ENCODE measurements around the gene TRAF3. TPM values are rescaled to one million over a fixed set of nuclear protein-coding genes. Genes with fewer than 3 reads are reported as not detected.
"Not testable (repeated sequence)": the region's sequence is repeated elsewhere in the genome, so short reads cannot be mapped to it uniquely, and the experiment has no call there.

Gene TRAF3
- total and polyA plus RNA-seq, 2 donors = 8.8 to 12.4 TPM

DNA sequence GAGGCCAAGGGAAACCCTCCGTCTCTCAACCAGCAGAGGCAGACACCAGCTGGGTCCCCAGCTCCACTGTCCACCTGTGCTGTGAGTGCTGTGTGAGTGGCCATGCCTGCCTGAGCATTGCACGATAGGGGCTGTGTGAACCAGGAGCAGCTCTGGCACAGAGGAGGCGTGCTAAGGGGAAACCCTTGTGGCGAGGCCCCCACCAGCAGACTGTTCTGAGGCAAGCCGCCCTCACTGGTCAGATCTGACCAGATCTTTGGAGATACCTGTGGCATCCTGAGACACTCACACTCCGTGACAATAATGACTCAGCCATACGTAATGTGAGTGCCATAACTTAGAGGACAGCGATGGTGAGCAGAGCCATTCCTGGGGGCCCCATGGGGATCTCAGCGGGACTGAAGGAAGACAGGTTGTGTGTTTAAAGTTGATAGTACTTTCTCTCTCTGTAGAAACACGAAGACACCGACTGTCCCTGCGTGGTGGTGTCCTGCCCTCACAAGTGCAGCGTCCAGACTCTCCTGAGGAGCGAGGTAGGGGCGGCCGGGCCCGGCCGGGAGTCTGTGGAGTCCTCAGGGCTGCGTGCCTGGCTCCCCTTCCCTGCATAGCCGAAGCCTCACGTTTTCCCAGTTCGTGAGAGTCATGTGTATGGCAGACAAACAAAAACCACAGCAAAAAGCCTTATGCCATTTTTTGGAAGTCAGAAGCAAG, 108.6 kb downstream of the TRAF3 start:
- 96% methylated on average over 22 of the region's 22 CpGs for WGBS
- no peak overlapping the region for H3K27ac ChIP-seq (ENCODE audit: low read depth)
- H3K36me3 ChIP-seq (ENCODE audit: insufficient read depth) = no peaks in the 10 kb centered on the region
- H3K4me3 ChIP-seq (ENCODE audit: low read depth, low read length) = no peak overlapping the region
- no peak for DNase-seq (ENCODE audit: extremely low spot score)
- H3K4me1 ChIP-seq (ENCODE audit: insufficient read depth) = no peaks in the 10 kb centered on the region

DNA sequence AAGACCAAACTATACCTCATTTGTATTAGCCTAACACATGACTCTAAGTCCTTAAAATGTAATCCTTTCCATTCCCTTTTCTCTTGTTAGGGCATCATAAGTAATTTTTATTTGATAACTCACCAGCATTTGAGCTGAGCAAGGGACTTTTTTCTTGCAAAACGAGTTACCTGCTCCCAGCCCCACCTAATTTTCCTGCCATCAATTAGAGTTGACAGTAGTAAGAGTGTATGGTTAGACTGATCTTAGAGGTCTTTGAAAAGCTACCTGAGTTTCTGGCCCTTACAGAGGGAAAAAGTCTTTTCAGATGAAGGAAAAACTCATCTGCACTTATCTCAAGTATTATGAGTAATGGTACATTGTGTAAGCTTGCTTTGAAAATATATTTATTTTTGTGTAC, 111.5 kb downstream of the TRAF3 start:
- H3K36me3 ChIP-seq (ENCODE audit: insufficient read depth) = no peaks in the 10 kb centered on the region
- no peak for DNase-seq (ENCODE audit: extremely low spot score)
- WGBS = 74% methylated on average over 1 of the region's 1 CpG
- H3K27ac ChIP-seq (ENCODE audit: low read depth) = no peak overlapping the region
- no peaks in the 10 kb centered on the region for H3K4me1 ChIP-seq (ENCODE audit: insufficient read depth)
- no peak overlapping the region for H3K4me3 ChIP-seq (ENCODE audit: low read depth, low read length)

DNA sequence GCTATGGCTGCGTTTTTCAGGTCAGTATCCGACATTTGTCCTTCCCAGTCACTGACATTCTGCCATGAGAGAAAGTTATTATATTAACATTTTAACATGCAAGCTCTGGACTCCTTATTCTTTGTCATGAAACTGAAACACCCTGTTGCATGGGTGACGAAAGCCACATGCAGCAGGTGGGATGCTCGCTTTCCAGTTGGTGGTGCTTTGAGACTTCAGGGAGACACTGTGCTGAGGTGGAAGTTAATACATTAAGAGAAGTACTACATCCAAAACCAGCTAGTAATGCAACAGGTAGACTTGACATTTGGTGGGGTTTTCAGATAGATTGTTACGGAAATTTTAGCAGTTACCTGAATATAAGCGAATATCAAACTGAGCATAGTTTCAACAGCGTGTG, 112.4 kb downstream of the TRAF3 start:
- Histone ChIP-seq H3K4me3 (ENCODE audit: low read depth, low read length) (no peak overlapping the region), H3K4me1 (ENCODE audit: insufficient read depth) (no peaks in the 10 kb centered on the region), H3K36me3 (ENCODE audit: insufficient read depth) (no peaks in the 10 kb centered on the region), H3K27ac (ENCODE audit: low read depth) (no peak overlapping the region)
- 97% methylated on average over 7 of the region's 7 CpGs for WGBS
- no peak for DNase-seq (ENCODE audit: extremely low spot score)

DNA sequence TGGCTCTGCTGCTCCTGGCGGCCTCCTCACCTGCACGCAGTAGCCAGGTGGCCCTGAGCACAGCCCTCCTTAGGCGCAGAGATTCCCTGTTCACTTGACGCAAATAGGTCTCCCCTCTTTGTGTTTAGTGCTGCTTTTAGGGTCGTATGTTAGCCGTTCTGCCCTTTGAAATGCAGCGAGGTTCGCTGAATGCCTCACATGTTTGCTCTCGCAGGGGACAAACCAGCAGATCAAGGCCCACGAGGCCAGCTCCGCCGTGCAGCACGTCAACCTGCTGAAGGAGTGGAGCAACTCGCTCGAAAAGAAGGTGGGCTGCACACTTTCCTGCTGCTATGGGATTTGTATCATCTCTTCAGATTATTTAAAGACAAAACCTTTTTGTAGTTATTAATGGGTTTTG, 113.9 kb downstream of the TRAF3 start:
- H3K4me3 ChIP-seq (ENCODE audit: low read depth, low read length) = no peak overlapping the region
- no peaks in the 10 kb centered on the region for H3K4me1 ChIP-seq (ENCODE audit: insufficient read depth)
- H3K27ac ChIP-seq (ENCODE audit: low read depth) = no peak overlapping the region
- WGBS = 85% methylated on average over 15 of the region's 15 CpGs
- no peak for DNase-seq (ENCODE audit: extremely low spot score)
- no peaks in the 10 kb centered on the region for H3K36me3 ChIP-seq (ENCODE audit: insufficient read depth)

DNA sequence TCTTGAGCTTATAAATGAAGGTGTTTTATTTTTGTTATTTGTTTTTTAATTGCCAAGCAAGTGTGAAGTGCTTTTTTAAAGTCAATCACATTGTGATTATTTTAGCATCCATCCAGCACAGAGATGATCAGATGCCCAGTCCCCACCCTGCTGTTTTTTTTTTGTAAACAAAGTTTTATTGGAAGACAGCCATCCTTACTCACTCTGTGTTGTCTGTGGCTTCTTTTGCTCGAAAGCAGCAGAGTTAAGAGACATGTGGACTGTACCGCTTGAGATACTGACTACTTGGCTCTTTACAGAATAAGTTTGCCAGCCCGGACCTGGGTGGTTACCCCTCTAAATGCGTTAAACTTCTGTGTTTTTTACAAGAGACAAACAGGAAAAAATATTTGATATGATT, 114.3 kb downstream of the TRAF3 start:
- Histone ChIP-seq H3K4me3 (ENCODE audit: low read depth, low read length) (no peak overlapping the region), H3K36me3 (ENCODE audit: insufficient read depth) (no peaks in the 10 kb centered on the region), H3K4me1 (ENCODE audit: insufficient read depth) (no peaks in the 10 kb centered on the region), H3K27ac (ENCODE audit: low read depth) (no peak overlapping the region)
- DNase-seq (ENCODE audit: extremely low spot score) = no peak
- 48% methylated on average over 4 of the region's 4 CpGs for WGBS

DNA sequence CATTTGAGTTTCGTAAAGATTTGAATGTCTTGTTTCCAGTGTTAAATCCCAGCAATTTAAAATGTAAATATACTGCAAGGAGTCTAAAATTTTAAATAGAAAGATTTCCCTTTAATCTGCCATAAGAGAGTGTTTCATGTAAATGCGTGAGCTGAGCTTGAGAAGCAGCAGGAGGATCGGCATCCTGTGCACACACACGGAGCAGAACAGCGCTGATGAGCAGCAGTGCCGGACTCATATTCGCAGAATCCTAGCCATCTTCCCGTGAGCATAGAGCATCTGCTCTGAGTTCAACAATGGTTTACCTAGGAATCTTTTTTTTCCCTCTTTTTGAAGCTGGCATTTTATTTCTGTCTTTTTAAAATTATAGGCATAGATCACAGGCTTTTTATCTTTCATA, 115.4 kb downstream of the TRAF3 start:
- no peak for DNase-seq (ENCODE audit: extremely low spot score)
- Histone ChIP-seq H3K36me3 (ENCODE audit: insufficient read depth) (no peaks in the 10 kb centered on the region), H3K4me1 (ENCODE audit: insufficient read depth) (no peaks in the 10 kb centered on the region), H3K4me3 (ENCODE audit: low read depth, low read length) (no peak overlapping the region), H3K27ac (ENCODE audit: low read depth) (no peak overlapping the region)
- 93% methylated on average over 8 of the region's 8 CpGs for WGBS

DNA sequence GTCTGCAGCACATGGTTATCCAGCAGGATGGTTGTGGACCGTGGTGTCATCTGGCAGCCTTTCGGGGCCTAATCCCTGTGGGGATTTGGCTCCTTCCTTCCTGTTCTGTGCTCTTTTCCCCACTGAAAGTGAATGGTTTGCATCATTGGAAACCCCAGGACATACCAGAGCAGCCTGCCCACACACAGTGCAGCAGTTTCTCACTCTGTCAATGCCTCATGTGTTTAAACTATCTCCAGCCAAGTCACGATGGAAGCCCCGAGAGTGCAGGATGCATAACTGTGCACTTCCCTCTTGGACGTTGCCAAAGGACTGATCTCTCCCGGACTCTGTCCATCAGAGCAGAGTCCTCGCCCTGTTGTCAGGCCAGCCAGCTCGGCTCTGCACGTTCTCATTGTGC, 116.2 kb downstream of the TRAF3 start:
- Histone ChIP-seq H3K4me1 (ENCODE audit: insufficient read depth) (no peaks in the 10 kb centered on the region), H3K36me3 (ENCODE audit: insufficient read depth) (no peaks in the 10 kb centered on the region), H3K27ac (ENCODE audit: low read depth) (no peak overlapping the region), H3K4me3 (ENCODE audit: low read depth, low read length) (no peak overlapping the region)
- peak; percentile 2 for DNase-seq (ENCODE audit: extremely low spot score)
- 27% methylated on average over 9 of the region's 9 CpGs for WGBS

DNA sequence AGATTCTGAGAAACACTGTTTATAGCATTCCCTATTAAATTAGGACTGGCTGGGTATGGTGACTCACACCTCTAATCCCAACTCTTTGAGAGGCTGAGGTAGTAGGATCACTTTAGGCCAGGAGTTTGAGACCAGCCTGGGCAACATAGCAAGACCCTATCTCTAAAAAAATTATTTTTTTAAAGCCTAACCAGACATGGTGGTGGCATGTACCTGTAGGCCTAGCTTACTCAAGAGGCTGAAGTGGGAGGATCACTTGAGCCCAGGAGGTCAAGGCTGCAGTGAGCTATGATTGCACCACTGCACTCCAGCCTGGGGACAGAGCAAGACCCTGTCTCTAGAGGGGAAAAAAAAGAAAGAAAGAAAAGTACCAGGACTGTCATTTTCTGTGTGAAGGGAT, 119.5 kb downstream of the TRAF3 start:
- H3K4me1 ChIP-seq (ENCODE audit: insufficient read depth); DNase-seq (ENCODE audit: extremely low spot score); H3K4me3 ChIP-seq (ENCODE audit: low read depth, low read length); H3K36me3 ChIP-seq (ENCODE audit: insufficient read depth); H3K27ac ChIP-seq (ENCODE audit: low read depth): not testable (repeated sequence)

DNA sequence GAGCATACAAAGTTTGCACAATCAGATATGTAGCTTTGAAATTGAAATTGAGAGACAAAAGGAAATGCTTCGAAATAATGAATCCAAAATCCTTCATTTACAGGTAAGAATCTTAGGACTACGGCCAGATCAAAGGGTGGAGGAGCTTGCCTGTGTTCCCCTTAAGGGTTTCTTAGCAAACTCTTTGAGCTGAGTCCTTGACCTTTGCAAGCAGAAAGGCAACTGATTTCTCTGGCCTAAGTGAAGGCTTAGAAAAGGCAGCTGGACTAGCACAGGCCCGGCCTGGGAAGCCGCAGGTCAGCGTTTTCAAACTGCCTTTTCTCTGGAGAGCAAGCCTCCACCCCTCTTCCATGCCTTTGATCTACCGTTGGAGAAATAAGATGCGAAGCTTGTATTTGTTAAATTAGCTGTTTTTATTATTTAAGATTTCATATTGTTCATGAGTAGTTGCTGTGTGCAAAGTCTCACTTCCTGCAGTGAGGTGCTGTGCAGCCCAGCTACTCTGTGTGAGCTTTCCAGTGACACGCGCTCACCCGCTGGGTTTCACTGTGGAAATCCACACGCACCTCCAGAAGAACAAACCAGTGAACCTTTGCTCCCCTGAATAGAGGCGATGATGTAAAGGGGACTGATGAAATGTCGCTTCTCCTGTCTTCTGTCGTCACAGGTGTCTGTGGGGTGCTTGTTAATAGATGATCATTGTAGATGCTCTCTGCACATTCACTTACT, 120.2 kb downstream of the TRAF3 start:
- Histone ChIP-seq H3K4me3 (ENCODE audit: low read depth, low read length) (no peak overlapping the region), H3K27ac (ENCODE audit: low read depth) (no peak overlapping the region), H3K36me3 (ENCODE audit: insufficient read depth) (no peaks in the 10 kb centered on the region), H3K4me1 (ENCODE audit: insufficient read depth) (no peaks in the 10 kb centered on the region)
- WGBS = 95% methylated on average over 14 of the region's 14 CpGs
- no peak for DNase-seq (ENCODE audit: extremely low spot score)

DNA sequence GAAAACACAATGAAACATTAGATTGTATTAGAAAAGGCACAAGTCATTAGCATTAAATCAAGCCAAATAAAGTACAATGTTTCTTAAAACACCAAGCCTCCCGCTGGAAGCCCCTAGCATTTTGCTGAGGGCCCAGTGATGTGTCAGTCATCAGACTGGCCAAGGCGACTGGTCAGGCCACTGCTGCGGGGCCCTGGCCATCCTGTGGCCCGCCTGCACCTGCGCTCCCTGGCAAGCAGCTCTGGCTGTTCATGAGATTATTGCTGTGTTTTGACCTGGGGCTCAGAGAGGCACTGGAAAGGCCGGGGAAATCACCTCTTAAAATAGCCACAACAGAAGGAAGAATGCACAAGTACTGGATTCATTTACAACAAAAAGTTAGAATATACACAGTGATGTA, 121.0 kb downstream of the TRAF3 start:
- no peak for DNase-seq (ENCODE audit: extremely low spot score)
- H3K27ac ChIP-seq (ENCODE audit: low read depth) = no peak overlapping the region
- no peaks in the 10 kb centered on the region for H3K36me3 ChIP-seq (ENCODE audit: insufficient read depth)
- H3K4me1 ChIP-seq (ENCODE audit: insufficient read depth) = no peaks in the 10 kb centered on the region
- no peak overlapping the region for H3K4me3 ChIP-seq (ENCODE audit: low read depth, low read length)
- 80% methylated on average over 6 of the region's 6 CpGs for WGBS

DNA sequence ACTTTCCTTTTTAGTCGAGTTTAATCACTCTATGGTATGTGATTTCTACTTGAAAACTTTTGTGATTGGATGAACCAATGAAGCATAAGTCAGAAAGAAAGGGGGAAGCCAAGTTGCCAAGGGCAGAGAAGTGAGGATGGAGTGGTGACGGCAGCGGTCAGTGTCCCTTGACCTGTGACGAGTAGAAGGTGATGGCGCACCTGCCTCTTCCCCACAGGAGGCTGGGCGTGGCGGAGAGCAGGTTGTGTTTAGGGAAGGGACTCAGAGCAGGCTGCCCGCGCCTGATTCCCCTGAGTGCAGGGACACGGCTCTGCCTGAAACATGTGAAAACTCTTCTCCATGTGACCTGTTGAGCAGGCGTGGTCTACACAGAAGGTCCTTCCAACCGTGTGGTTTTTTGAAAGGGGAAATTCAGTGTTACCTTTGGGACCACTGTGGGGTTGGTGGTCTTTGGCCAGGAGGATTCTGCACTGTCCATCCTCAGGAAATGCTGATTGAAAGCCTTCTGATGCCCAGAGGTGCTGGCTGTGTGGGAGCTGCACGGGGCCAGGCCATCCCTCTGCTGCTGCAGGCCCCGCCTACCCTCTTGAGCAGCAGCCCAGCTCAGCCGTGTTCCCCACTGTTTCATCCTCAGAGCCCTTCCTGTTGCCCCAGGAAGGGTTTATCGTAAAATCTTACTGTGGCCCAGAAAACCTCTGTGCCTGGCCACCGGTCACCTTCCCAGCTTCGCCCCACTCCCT, 121.7 kb downstream of the TRAF3 start:
- H3K4me3 ChIP-seq (ENCODE audit: low read depth, low read length) = no peak overlapping the region
- H3K27ac ChIP-seq (ENCODE audit: low read depth) = no peak overlapping the region
- H3K4me1 ChIP-seq (ENCODE audit: insufficient read depth) = no peaks in the 10 kb centered on the region
- no peak for DNase-seq (ENCODE audit: extremely low spot score)
- 92% methylated on average over 18 of the region's 18 CpGs for WGBS
- no peaks in the 10 kb centered on the region for H3K36me3 ChIP-seq (ENCODE audit: insufficient read depth)

DNA sequence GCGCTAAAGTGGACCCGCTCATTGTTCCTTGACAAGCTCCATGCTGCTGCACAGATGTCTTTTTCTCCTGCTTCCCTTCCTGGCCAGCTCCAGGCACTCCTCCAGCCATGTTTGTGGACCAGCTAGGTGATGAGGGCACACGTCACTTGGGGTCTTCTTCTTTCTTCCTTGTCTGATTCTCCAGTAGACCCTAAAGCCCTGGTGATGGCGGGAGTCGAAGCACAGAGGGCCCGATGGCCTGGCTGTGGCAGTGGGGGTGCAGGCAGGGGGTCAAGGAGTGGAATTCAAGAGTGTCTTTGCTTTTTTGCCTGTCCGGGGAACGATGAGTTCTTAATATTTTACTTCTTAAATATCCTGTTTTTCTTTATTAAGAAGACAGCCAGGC, 122.3 kb downstream of the TRAF3 start:
- Histone ChIP-seq H3K36me3 (ENCODE audit: insufficient read depth) (no peaks in the 10 kb centered on the region), H3K27ac (ENCODE audit: low read depth) (no peak overlapping the region)
- 96% methylated on average over 8 of the region's 8 CpGs for WGBS

DNA sequence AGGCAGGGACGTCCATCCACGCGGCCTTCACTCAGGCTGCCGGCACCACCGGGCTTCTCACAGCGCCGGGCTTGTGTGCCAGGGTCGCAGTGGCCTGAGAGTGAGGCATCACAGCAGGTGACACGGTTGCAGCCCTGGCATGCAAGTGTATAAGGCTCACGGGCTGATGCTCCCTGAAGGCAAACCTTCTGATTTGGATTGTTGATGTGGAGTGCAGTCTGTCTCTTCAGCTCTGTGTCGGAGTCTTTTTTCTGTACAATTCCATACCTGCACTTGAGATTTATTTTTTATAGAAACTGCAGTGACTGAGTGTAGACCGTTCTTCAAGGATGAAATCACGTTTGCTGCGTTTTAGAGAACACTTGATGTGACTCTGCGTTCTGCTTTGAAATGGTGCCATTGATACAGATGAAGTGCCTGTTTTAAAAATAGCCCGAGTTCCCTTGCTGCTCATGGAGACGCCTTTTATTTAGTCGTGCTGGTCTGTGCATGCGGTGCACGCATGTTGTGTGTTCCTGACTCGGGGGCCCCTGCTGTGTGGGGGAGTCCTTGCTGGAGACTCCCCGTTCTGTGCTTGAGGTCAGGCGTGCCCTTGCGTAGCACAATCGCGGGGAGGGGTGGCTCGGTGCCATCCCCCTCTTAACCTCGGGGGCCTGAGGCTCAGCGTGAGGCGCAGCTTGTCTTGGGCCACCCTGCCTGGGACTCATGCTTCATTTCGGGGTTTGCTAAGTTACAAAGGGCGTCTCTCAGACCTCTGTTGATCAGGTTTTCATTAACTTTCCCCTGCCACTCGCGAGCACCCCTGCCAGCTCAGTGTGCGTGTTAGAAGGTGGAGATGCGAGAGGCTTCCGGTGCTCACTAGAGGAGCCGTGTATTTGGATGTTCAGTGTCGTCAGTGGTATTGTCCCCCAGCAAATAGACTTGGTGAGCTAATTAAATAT, 123.7 kb downstream of the TRAF3 start:
- peaks cover 2% of the 10 kb centered on the region for H3K36me3 ChIP-seq (ENCODE audit: insufficient read depth)

More for the DNA sequence above, 122.3 kb downstream of the TRAF3 start:
- Histone ChIP-seq H3K4me3 (ENCODE audit: low read depth, low read length) (no peak overlapping the region), H3K4me1 (ENCODE audit: insufficient read depth) (no peaks in the 10 kb centered on the region)
- no peak for DNase-seq (ENCODE audit: extremely low spot score)

More for the DNA sequence above, 123.7 kb downstream of the TRAF3 start:
- Histone ChIP-seq H3K27ac (ENCODE audit: low read depth) (no peak overlapping the region), H3K4me1 (ENCODE audit: insufficient read depth) (no peaks in the 10 kb centered on the region), H3K4me3 (ENCODE audit: low read depth, low read length) (no peak overlapping the region)
- DNase-seq (ENCODE audit: extremely low spot score) = no peak
- WGBS = 88% methylated on average over 39 of the region's 39 CpGs

Measured in urinary bladder (tissue), 4 donors.